GM19324 (cell line): ENCODE data around the gene ABLIM3.
"Not testable (repeated sequence)": the region's sequence is repeated elsewhere in the genome, so short reads cannot be mapped to it uniquely, and the experiment has no call there.

Experiments
- ATAC-seq: cut with Tn5 transposase; IDR thresholded peaks from one replicate; pipeline ENCODE4 v1.9.1; 2021; ENCODE audit warnings: mild to moderate bottlenecking, moderate library complexity; ENCODE audit not compliant: unreplicated experiment, low FRiP score

The ABLIM3 gene

DNA sequence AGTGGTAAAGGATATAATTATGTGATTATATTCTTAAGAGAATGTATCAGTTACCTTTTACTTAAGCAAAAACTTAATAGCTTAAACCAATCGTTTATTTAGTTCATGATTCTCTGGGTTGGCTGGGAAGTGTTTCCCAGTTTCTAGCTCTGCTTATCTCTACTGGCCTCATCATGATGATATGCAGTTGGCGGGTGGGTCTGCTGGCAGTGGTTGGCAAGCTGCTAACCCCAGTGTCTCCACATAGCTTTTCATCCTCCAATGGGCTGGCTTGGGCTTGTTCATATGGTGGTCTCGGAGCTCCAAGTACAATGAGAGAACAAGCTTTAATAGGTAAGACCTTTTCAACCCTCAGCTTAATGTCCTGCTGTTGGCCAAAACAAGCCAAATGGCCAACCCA lies 43.8 kb downstream of the ABLIM3 start:
- ATAC-seq = no peak

DNA sequence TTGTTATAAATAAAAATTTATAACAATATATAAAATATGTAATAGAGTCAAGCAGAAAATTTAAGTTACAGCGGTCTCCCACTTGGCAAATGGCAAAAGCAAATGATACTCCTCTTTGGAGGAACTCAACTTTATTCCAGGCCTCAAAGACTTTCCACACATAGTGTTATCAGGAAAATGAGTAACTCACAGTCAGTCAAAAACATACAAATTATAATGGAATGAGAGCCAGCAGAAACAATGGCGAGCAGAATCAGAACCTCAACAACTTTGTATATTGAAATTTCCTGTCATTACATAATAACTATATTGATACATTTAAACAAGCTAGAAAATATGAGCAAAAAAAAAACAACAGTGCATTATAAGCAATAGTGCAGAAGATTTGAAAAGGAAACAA lies 45.2 kb downstream of the ABLIM3 start:
- ATAC-seq = no peak

DNA sequence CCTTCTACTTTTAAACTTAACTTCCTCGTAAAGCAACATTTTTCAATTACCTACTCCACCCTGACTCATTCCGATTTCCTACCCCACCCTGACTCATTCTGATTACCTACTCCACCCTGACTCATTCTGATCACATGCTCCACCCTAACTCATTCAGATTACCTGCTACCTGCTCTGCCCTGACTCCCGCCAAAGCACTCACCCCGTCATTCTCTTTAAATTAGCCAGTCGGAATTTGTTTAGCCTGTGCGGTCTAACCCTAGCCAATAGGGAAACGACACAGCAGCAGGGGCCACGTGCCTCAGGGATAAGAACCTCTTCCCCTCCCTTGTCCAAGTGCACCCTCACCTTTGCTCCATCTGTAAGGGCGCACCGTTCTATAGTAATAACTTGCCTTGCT lies 46.3 kb downstream of the ABLIM3 start:
- ATAC-seq = not testable (repeated sequence)

DNA sequence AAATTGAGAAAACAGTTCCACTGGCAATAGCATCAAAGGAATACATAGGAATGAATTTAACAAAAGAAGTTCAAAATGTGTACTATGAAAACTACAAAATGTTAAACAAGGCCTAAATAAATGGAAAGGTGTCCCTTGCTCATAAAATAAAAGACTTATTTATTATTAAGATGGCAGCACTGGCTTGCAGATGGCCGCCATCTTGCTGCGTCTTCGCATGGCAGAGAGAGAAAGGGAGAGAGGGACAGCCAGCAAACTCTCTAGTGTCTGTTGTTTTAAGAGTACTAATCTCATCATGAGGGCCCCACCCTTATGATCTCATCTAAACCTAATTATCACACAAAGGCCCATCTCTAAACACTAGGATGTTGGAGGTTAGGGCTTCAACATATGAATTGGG lies 47.1 kb downstream of the ABLIM3 start:
- ATAC-seq = no peak

DNA sequence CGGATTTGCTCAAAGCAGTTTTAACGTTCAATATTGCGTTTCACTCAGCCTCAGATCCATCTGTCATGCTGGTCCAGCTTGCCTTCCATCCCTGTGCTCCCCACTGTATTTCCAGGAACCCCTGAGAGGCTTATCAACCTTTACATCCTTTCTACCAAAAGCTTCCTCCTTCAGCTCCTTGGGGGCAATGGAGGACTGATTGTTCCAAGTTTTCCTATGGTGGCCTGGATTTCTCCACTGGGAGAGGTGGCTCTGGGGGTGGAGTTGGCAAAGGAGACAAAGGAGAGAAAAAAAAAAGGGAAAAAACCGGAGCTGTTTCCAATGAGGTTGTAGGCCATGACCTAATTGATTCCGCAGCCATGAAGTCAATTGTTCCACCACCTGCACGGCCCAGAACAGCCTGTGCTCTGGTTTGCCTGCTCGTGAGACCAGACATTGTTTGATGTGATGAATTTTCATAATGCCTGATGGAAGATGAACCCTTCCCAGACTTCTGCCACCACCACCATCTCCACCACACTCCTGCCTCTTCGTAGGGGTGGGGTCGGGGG lies 54.1 kb downstream of the ABLIM3 start:
- ATAC-seq = no peak

DNA sequence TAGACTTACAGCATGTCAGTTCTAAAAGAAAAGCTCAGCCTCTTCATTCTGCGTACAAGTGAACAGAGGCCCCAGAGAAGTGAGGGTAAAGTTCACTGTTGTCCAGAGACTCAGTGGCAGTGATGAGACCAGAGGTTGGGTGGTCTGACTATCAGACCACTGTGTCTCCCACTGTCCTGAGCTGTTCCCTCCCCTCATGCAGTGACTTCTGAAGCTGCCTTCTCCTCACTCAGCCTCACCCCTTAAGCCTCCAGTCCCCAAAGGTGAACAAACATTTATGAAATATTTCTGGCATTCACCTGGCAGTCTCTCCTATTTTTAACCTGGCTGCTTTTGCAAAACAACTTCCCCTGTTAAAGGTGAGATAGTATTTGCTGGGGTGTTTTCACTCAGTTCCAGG lies 54.7 kb downstream of the ABLIM3 start:
- ATAC-seq = no peak

DNA sequence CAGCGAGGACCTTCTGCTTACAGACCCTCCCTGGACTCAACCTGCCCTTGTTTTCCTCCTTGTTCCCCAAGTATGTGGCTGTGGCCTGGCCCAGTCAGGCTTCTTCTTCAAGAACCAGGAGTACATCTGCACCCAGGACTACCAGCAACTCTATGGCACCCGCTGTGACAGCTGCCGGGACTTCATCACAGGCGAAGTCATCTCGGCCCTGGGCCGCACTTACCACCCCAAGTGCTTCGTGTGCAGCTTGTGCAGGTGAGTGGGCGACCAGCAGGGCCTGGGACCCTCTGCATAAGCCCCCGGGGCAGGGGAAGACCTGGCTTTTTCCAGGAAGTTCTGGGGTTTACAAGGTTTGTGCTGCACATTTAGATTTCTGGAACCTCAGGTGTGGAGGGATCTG lies 56.9 kb downstream of the ABLIM3 start:
- no peak for ATAC-seq

DNA sequence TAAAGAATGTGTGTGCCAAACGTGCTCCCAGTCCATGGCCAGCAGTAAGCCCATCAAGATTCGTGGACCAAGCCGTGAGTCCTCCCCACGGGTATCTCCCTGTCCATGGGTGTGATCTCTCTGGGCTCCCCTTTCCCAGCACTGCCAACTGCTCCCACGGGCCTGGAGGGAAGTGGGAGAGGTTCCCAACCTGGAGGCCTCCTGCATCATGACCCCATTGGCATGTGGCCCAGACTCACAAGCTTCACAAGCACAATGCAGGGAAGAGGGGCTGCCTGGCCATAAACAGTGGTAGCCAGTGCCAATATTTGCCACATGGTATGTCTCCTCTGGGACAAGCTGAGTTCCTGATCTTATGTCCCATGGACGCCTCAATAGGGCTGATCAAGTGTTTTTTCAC lies 59.1 kb downstream of the ABLIM3 start:
- ATAC-seq = no peak

DNA sequence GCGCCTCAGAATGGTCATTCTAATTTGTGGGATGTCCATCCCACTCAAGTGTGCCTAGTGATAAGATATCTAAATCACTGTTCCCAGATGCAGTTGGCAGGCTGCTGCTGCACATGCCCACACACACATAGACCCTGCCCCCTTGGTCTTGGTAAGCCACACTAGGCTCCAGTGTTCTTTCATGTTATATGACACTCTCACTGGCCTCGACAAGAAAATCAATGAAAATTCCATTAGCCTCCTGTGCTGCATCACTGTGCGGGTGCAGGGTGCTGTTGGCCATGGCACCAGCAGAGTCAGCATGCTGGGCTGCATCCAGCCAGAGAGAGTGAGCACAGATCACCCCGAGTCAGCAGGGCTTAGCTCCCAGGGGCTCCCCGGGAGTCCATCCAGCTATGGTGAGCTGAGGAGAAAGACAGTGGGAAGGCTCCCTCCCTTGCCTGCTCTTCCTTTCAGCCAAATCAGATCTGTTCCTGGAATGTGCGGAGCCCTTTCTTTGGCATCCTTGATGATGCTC lies 59.9 kb downstream of the ABLIM3 start:
- ATAC-seq = no peak

DNA sequence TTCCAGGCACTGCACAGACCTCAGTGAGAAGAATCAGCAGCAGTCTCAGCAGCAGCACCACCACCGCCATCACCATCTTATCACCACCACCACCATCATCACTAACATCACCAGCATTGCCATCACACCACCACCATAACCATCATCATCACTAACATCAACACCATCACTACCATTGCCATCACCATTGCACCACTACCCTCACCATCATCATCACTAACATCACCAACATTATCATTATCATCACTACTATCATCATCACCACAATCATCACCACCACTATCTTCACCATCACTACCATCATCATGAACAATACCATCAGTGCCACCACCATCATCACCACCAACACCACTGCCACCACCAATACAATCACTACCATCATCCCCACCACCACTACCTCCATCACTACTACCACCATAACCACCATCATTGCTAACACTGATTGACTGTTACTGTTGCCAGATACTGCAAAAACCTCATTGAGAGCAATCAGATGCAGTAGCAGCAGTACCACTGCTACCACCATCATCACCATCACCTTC lies 61.7 kb downstream of the ABLIM3 start:
- ATAC-seq = no peak

DNA sequence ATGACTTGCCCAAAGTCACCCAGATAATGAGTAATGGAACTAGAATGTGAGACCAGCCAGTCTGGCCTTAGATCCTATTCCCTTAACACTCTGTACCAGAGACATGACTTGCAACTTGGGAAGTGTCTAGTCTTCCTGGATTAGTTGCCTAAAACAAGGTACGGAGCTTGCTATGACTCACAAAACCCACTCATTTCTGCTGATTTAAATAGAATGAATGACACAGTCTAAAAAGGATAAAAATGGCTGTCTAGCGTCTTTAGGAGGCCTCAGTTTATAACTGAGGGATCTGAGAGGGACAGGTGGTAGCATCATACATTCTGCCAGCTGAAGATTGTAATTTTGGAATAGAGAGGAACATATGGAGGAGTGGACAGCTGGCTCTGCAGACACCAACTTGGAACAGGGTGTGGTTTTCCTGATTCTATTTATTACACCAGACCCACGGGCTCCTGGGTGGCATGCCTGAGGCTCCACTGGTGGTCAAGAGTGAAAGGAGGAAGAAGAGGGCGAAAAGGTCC lies 62.7 kb downstream of the ABLIM3 start:
- ATAC-seq = no peak

DNA sequence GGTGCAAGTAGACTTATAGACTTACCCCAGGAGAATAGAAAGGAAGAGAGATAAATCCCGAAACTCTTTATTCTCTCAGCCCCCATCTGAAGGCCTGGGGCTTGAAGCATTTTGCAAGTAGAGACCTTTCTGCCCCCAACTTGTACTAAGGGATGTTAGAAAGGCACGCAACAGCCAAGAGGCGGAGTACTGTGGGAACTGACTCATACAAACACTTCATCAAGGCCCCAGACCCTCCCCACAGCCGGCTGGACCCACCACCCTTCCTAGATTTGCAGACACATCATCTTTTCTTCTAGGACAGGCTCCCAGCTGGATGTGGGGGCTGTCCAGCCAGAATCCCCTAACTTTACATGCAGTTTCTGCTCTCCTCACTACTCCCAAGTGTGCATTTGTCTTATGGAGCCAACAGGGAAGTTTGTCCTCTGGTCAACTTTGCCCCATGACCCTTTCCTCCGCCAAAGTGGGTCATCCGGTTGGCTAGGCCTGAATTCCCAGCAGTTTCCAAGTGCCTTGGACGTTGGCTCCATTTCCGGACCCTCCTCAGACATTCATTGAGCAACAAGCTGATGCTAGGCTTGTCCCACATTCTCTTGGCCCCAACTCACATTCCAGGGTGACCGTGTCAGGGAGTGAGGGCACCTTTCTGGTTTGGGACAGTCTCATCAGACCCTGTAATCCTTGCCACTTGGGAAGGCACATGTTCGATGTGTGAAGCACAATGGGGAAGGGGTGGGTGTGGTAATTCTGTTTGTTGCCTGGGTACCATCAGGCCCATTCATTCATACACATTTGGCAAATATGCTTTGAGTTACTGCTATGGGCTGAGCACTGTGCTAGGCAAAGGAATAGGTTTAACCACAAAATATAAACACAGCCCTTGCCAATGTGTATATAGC lies 64.6 kb downstream of the ABLIM3 start:
- ATAC-seq = no peak

DNA sequence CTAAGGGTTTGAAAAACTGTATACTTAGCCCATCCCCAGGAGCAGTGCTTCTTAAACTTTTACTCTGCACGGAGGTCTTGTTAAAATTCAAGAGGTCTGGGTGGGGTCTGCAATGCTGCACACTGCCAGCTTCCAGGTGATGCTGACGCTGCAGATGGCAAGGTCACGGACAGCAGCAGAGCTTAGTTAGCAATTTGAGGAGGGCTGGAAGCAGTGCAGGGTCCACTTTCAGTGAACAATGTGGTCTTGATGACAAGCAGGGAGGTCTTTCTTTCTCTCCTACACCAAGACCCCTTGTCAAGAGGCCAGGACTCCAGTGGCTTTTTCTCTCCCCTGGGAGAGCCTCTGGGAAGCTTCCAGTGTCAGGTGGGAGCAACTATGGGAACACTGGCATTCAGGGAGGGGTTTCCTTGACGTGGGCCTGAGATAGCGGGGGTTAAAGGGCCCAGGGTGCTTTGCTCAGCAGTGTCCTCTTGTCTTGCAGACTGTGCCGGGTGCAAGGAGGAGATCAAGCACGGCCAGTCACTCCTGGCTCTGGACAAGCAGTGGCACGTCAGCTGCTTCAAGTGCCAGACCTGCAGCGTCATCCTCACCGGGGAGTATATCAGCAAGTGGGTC lies 65.3 kb downstream of the ABLIM3 start:
- no peak for ATAC-seq

DNA sequence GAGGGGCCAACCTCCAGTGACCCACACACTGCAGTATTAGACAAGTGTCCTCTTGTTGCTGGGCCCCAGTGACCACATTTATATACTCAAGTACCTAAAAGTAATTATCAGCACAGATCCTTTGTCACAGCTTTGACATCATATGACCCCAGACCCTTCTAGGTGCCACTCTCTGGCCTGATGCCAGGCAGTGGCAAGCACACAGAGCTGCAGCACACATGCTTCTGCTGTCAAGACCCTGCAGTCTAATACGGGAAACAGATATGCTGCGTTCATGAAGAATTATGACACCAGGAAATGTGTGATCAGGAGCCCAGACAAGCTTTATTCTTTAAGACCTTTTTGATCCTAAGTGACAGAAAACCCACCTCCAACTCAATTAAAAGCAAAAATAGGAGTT lies 66.5 kb downstream of the ABLIM3 start:
- ATAC-seq = no peak

DNA sequence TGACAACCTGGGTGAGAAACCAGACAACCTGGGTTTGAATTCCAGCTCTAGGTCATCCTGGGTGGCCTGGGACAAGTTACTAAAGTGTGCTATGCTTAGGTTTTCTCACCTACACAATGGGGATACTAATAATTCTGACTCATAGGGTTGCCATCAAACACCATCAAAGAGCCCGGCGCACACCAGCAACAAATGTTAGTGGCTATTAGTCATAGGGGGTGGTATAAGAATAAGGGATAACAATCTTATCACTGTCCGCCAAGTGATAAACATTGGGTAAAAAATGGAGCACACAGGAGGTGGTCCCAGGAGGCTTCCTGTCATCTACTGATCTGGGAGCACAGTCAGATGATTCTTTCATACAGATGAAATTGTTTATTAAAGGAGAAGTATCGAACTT lies 68.9 kb downstream of the ABLIM3 start:
- ATAC-seq = no peak

DNA sequence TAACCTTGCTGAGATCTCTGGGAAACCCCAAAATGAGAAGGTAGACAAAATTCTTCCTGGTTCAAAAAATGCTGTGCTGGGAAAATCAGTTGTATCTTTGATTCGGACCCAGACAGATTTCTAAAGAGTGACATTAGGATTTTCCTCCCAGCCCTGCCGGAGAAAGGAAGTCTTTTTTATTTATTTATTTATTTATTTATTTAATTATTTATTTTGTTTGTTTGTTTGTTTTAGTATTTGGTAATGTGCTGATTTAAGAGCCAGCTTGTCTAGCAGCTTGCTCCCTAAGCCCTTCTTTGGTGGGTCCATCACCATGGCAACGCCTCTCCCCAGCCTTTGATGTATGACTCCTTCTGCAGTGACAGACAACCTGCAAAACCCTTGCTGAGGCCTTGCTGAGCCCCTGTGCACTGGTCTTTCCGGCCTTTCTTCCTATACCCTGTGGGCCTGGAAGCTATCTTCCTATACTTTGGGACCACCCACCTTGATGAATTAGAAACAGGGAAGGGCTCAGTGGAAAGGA lies 69.7 kb downstream of the ABLIM3 start:
- no peak for ATAC-seq

DNA sequence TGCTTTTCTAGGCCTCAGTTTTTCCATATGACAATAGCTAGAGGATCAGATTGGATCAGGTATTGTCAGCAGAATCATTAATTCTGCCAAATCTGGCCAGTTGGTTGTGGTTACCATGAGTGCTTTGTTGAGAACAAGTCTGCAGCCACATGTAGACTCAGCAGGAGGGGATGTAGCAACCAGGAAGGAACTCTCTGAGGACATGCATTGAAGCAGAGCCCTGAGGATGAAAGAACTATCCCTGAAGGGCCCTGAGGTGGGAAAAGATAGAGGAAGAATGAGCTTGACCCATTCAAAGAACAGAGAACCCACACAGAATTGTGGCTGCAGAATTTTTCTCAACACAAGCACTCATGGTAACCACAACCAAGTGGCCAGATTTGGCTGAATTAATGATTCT lies 70.3 kb downstream of the ABLIM3 start:
- ATAC-seq = no peak

DNA sequence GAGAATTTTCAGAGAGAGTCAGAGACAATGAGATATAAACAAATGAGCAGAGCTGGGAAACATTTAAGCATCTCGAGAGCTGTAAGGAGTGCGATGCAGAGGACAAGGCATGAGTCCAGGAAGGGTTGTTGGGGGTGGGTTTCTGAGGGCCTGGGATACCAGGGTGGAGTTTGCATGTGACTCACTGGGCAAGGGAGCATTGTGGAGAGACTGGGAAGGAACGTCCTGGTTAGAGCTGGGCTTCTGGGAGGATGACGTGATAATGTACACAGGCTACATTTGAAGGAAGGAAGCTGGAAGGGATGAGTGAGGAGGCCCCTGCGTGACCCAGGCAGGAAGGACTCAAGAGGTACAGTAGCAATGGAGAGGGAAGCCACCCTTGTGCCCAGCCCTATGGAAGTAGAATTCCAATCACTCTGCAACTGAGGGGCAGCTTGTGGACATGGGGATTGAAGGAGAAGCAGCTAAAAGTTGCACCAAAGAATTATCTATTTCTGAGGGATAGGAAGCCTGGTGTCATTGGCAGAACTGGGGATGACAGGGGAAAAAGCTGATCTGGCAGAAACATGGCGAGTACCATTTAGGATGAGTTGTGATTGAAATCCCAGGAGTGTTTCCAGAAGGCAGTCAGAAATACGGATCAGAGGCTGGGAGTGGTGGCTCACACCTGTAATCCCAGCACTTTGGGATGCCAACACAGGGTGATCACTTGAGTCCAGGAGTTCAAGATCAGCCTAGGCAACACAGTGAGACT lies 71.1 kb downstream of the ABLIM3 start:
- no peak for ATAC-seq

DNA sequence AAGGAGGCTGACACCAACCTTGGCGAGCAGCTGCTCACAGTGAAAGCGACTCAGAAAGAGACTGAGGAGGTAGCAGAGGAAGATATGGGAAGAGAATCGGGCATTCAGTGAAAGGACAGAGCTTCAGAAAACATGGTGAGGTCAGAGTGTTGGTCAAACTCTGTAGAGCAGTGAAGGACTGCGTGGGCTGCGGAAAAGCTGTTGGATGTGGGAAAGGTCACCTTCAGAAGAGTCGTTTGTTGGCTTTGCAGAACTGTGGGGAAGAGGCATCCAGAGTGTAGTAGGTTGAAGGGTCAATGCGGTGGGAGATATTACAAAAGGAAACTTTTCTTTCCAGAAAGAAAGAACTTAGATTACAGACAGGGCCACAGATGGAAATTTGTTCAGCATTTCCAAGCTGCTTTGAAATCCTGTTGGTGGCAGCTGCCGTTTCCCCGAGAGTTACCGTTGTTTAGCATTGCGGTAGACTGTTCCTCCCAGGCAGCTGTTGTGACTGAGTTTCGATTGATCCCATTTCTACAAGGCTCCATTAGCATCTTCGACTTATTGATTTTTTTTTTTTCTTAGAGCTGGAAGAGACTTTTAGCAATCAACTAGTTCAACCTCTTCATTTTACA lies 72.1 kb downstream of the ABLIM3 start:
- no peak for ATAC-seq
